BJ (cell line): Measurements from ENCODE around the gene MICAL3. TPM values are rescaled to one million over a fixed set of nuclear protein-coding genes. Genes with fewer than 3 reads are reported as not detected.

ENCODE experiments used
- CTCF ChIA-PET: fragments of 350-600 bp; formaldehyde crosslinking; extraction: SDS; loops from one replicate; lab custom pipeline; 2021; ENCODE audit warnings: antibody characterized with exemption, inconsistent platforms; lab: Yijun Ruan, JAX
- POLR2A ChIA-PET: fragments of 300-600 bp; sonication (Branson Sonifier 250); formaldehyde crosslinking; extraction: SDS; loops from one replicate; lab custom pipeline; 2021; ENCODE audit warnings: antibody characterized with exemption; lab: Charles Lee
- DNase-seq: peaks from one replicate; pipeline ENCODE4 v3.0.0-alpha.2; 2011; ENCODE audit warnings: low read depth
- H3K27me3 ChIP-seq: 2 replicates; pipeline ENCODE4 v1.6.0; 2011; ENCODE audit warnings: low read length; ENCODE audit not compliant: control insufficient read depth, insufficient read depth
- H3K36me3 ChIP-seq: 2 replicates; pipeline ENCODE4 v1.5.1; 2011; ENCODE audit warnings: low read length; ENCODE audit not compliant: control insufficient read depth, insufficient read depth
- H3K4me3 ChIP-seq: 2 replicates; pipeline ENCODE4 v1.5.1; 2011; ENCODE audit warnings: low read depth, mild to moderate bottlenecking, control low read depth, low read length
- CTCF ChIP-seq: IDR thresholded peaks from 2 replicates; pipeline ENCODE4 v1.5.1; 2011; ENCODE audit warnings: low read depth, mild to moderate bottlenecking, control low read depth, inconsistent platforms, low read length, moderate library complexity; ENCODE audit not compliant: insufficient read depth
- polyA plus RNA-seq: library from polyadenylated mRNA; depleted of rRNA; stranded (reverse); fragments of >200 nt; gene quantifications from 2 replicates; pipeline ENCODE4 v1.2.3, GENCODE V29; 2011

MICAL3 gene
- polyA plus RNA-seq, 1 experiment, result 16.4 TPM

- Histone ChIP-seq H3K4me3 (no peak overlapping the region), H3K27me3 (no peaks in the 10 kb centered on the region), H3K36me3 (peaks cover 2% of the 10 kb centered on the region)
- CTCF ChIA-PET, result interaction anchor here (1.4 kb wide), 1 partner anchor 121 kb away, joined by 4 read pairs; no protein-coding TSS in a partner anchor
- no peak for DNase-seq
- TF ChIP-seq CTCF, result no peak
- POLR2A ChIA-PET, result no interaction called here
Observed at GRCh38 chr22:17955590-17956379, 68.6 kb downstream of the MICAL3 start.

- peaks cover 2% of the 10 kb centered on the region; the same call in 1 of the 2 replicates for H3K36me3 ChIP-seq
- no peaks in the 10 kb centered on the region for H3K27me3 ChIP-seq
- ChIA-PET POLR2A (no interaction called here), CTCF (interaction anchor here (1.4 kb wide), 1 partner anchor 121 kb away, joined by 4 read pairs; no protein-coding TSS in a partner anchor)
- no peak for TF ChIP-seq CTCF
- H3K4me3 ChIP-seq, result no peak overlapping the region
- DNase-seq, result no peak
Observed at GRCh38 chr22:17954860-17955587, 69.3 kb downstream of the MICAL3 start.

- POLR2A ChIA-PET, result no interaction called here
- H3K36me3 ChIP-seq, result no peaks in the 10 kb centered on the region
- CTCF ChIA-PET, result no interaction called here
- TF ChIP-seq CTCF, result no peak
- no peaks in the 10 kb centered on the region for H3K27me3 ChIP-seq
- H3K4me3 ChIP-seq, result no peak overlapping the region
- no peak for DNase-seq
Observed at GRCh38 chr22:17954200-17954859, 70.0 kb downstream of the MICAL3 start.

GRCh38 chr22:17953147-17953546 is 71.2 kb downstream of the MICAL3 start:
- H3K27me3 ChIP-seq, result no peaks in the 10 kb centered on the region
- ChIA-PET CTCF (interaction anchor here (1.4 kb wide), 1 partner anchor 16 kb away, joined by 3 read pairs; no protein-coding TSS in a partner anchor), POLR2A (no interaction called here)
- H3K36me3 ChIP-seq, result no peaks in the 10 kb centered on the region
- no peak for TF ChIP-seq CTCF
- no peak for DNase-seq
- H3K4me3 ChIP-seq, result no peak overlapping the region
